Measurements from ENCODE around the gene CHMP2A. TPM values are rescaled to one million over a fixed set of nuclear protein-coding genes. Genes with fewer than 3 reads are reported as not detected.

CHMP2A gene
- total and polyA plus RNA-seq, 2 of the 8 experiments (the other 6 are each of a cell fraction or from before 2014, with no cell fraction given), result 70.0 to 132 TPM

- TF ChIP-seq CHD7 (IDR thresholded peaks at IDR 0.05; ENCODE audit: insufficient replicate concordance, low read length) (no peak), KDM4A (IDR thresholded peaks at IDR 0.05; ENCODE audit: low read depth, low read length, severe bottlenecking) (no peak), SIRT6 (IDR thresholded peaks at IDR 0.05; ENCODE audit: low read length) (no peak), POLR2AphosphoS5 (IDR thresholded peaks at IDR 0.05; ENCODE audit: low read depth, low read length) (no peak), CREB1 (IDR thresholded peaks at IDR 0.05) (no peak), EGR1 (IDR thresholded peaks at IDR 0.05; ENCODE audit: borderline replicate concordance, low read depth, low read length) (no peak), NANOG (IDR thresholded peaks at IDR 0.05; ENCODE audit: insufficient read depth, low read depth, low read length, poor library complexity, severe bottlenecking) (no peak), POU5F1 (IDR thresholded peaks at IDR 0.05; ENCODE audit: low read depth, low read length) (no peak), HDAC6 (IDR thresholded peaks at IDR 0.05; ENCODE audit: low read depth, low read length) (no peak), CEBPB (IDR thresholded peaks at IDR 0.05; ENCODE audit: low read depth, low read length) (no peak), ATF2 (IDR thresholded peaks at IDR 0.05; ENCODE audit: low read length) (no peak)
These were observed 19.0 kb downstream of the CHMP2A start (continued) for GRCh38 chr19:58535857-58536256.

Data from H1 (cell line).